ENCODE measurements around the gene SLC16A13. TPM values are rescaled to one million over a fixed set of nuclear protein-coding genes. Genes with fewer than 3 reads are reported as not detected.

SLC16A13 gene
- total RNA-seq, 4 donors from 2014 or later: 1.7 to 1.9 (median 1.8) TPM; not detected in 1

- TF ChIP-seq CTCF (IDR thresholded peaks at IDR 0.05; ENCODE audit: low read depth): no peak
These were observed 10.4 kb downstream of the SLC16A13 start for GRCh38 chr17:7046127-7046724.

- TF ChIP-seq CTCF (IDR thresholded peaks at IDR 0.05; ENCODE audit: low read depth): no peak
These were observed 11.8 kb downstream of the SLC16A13 start for GRCh38 chr17:7047566-7047965.

- no peak for TF ChIP-seq CTCF (IDR thresholded peaks at IDR 0.05; ENCODE audit: low read depth)
These were observed 13.2 kb downstream of the SLC16A13 start for GRCh38 chr17:7048968-7049367.

GRCh38 chr17:7056386-7056785 is 20.6 kb downstream of the SLC16A13 start:
- TF ChIP-seq CTCF (IDR thresholded peaks at IDR 0.05; ENCODE audit: low read depth): no peak

- TF ChIP-seq CTCF (IDR thresholded peaks at IDR 0.05; ENCODE audit: low read depth): no peak
These were observed 23.1 kb downstream of the SLC16A13 start for GRCh38 chr17:7058831-7059447.

GRCh38 chr17:7060165-7060891 is 24.5 kb downstream of the SLC16A13 start:
- TF ChIP-seq CTCF (IDR thresholded peaks at IDR 0.05; ENCODE audit: low read depth): no peak

- TF ChIP-seq CTCF (IDR thresholded peaks at IDR 0.05; ENCODE audit: low read depth): no peak
These were observed 27.8 kb downstream of the SLC16A13 start for GRCh38 chr17:7063518-7064094.
